Measurements from ENCODE around the gene DYNC2H1. TPM values are rescaled to one million over a fixed set of nuclear protein-coding genes. Genes with fewer than 3 reads are reported as not detected.
"Not testable (repeated sequence)": the region's sequence is repeated elsewhere in the genome, so short reads cannot be mapped to it uniquely, and the experiment has no call there.

The DYNC2H1 gene
- polyA plus RNA-seq, 1 experiment: 25.3 TPM

- POLR2A ChIA-PET: no interaction called here
- CTCF ChIA-PET: no interaction called here
- Histone ChIP-seq H3K27ac (ENCODE audit: low read depth, low read length) (no peak overlapping the region), H3K4me3 (ENCODE audit: low read depth, low read length) (no peak overlapping the region), H3K9me3 (ENCODE audit: control insufficient read depth, insufficient read depth, low read length) (no peaks in the 10 kb centered on the region), H3K27me3 (ENCODE audit: control insufficient read depth, insufficient read depth, low read length) (no peaks in the 10 kb centered on the region)
- DNase-seq (ENCODE audit: low read depth, low spot score): no peak
- TF ChIP-seq, protein P1, sequence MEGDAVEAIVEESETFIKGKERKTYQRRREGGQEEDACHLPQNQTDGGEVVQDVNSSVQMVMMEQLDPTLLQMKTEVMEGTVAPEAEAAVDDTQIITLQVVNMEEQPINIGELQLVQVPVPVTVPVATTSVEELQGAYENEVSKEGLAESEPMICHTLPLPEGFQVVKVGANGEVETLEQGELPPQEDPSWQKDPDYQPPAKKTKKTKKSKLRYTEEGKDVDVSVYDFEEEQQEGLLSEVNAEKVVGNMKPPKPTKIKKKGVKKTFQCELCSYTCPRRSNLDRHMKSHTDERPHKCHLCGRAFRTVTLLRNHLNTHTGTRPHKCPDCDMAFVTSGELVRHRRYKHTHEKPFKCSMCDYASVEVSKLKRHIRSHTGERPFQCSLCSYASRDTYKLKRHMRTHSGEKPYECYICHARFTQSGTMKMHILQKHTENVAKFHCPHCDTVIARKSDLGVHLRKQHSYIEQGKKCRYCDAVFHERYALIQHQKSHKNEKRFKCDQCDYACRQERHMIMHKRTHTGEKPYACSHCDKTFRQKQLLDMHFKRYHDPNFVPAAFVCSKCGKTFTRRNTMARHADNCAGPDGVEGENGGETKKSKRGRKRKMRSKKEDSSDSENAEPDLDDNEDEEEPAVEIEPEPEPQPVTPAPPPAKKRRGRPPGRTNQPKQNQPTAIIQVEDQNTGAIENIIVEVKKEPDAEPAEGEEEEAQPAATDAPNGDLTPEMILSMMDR (IDR thresholded peaks at IDR 0.05; ENCODE audit: low read depth, low read length): no peak
Measured at GRCh38 chr11:103114836-103115235, 5.6 kb downstream of the DYNC2H1 start.

- ChIA-PET CTCF (interaction anchor here (2.0 kb wide), 1 partner anchor 16 kb away, joined by 6 read pairs; the partner anchor contains the start of gene DYNC2H1), POLR2A (no interaction called here)
- Histone ChIP-seq H3K9me3 (ENCODE audit: control insufficient read depth, insufficient read depth, low read length) (no peaks in the 10 kb centered on the region), H3K27ac (ENCODE audit: low read depth, low read length) (no peak overlapping the region), H3K27me3 (ENCODE audit: control insufficient read depth, insufficient read depth, low read length) (no peaks in the 10 kb centered on the region), H3K4me3 (ENCODE audit: low read depth, low read length) (no peak overlapping the region)
- TF ChIP-seq, protein P1 (IDR thresholded peaks at IDR 0.05; ENCODE audit: low read depth, low read length): no peak
- DNase-seq (ENCODE audit: low read depth, low spot score): no peak
Measured at GRCh38 chr11:103125462-103125861, 16.2 kb downstream of the DYNC2H1 start.

- DNase-seq (ENCODE audit: low read depth, low spot score); CTCF ChIA-PET; H3K27me3 ChIP-seq (ENCODE audit: control insufficient read depth, insufficient read depth, low read length); POLR2A ChIA-PET; H3K4me3 ChIP-seq (ENCODE audit: low read depth, low read length); H3K27ac ChIP-seq (ENCODE audit: low read depth, low read length); H3K9me3 ChIP-seq (ENCODE audit: control insufficient read depth, insufficient read depth, low read length): not testable (repeated sequence)
Measured at GRCh38 chr11:103141986-103142385, 32.8 kb downstream of the DYNC2H1 start.

DNA sequence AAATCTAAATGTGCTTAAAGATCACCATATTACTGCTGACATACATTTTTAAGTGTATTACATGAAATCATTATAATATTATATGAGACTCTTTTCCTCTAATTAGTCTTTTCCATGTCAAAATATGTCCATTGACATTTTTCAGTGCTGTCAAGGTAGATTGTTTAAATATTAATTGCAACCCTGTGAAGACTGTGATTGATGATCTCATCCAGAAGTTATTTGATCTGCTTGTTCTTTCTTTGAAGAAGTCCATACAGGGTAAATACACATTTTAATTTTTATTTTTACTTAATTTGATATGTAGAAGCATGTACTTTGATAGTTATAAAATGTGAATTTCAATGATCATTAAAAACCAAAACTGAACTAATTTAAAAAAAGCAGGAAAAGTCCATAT, 38.4 kb downstream of the DYNC2H1 start:
- no peak for DNase-seq (ENCODE audit: low read depth, low spot score)
- TF ChIP-seq, protein P1 (IDR thresholded peaks at IDR 0.05; ENCODE audit: low read depth, low read length): no peak
- Histone ChIP-seq H3K27ac (ENCODE audit: low read depth, low read length) (no peak overlapping the region), H3K27me3 (ENCODE audit: control insufficient read depth, insufficient read depth, low read length) (no peaks in the 10 kb centered on the region), H3K9me3 (ENCODE audit: control insufficient read depth, insufficient read depth, low read length) (no peaks in the 10 kb centered on the region), H3K4me3 (ENCODE audit: low read depth, low read length) (no peak overlapping the region)
- ChIA-PET CTCF (no interaction called here), POLR2A (no interaction called here)

DNA sequence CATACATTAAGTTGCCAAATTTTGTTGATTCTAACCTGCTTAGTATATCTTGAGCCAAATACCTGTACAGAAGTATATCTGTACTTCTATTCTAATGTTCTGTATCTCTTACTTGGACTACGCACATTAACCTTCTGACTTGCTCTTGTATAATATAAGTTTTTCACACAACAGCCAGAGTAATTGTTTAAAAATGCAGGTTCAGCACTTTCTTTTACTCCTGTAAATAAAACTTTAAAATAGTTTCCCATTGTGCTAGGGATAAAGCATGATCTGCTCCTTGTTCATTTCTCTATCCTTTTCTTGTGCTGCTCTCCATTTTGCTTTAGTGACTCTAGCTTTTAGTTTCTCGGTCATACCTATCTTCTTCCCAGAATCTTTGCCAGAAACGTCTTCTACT, 48.3 kb downstream of the DYNC2H1 start:
- no peak for DNase-seq (ENCODE audit: low read depth, low spot score)
- TF ChIP-seq, protein P1 (IDR thresholded peaks at IDR 0.05; ENCODE audit: low read depth, low read length): no peak
- ChIA-PET POLR2A (no interaction called here), CTCF (no interaction called here)
- no peaks in the 10 kb centered on the region for H3K9me3 ChIP-seq (ENCODE audit: control insufficient read depth, insufficient read depth, low read length)
- no peak overlapping the region for H3K27ac ChIP-seq (ENCODE audit: low read depth, low read length)
- no peaks in the 10 kb centered on the region for H3K27me3 ChIP-seq (ENCODE audit: control insufficient read depth, insufficient read depth, low read length)
- no peak overlapping the region for H3K4me3 ChIP-seq (ENCODE audit: low read depth, low read length)
